GM18508 (cell line): ENCODE measurements around the gene KIF18A.

ENCODE experiments used
- ATAC-seq: cut with Tn5 transposase; IDR thresholded peaks from one replicate; pipeline ENCODE4 v1.9.1; 2021; ENCODE audit warnings: moderate number of reproducible peaks; ENCODE audit not compliant: insufficient read depth, unreplicated experiment

Gene KIF18A

GRCh38 chr11:27972522-27973170, 135.3 kb downstream of the KIF18A start:
- no peak for ATAC-seq

GRCh38 chr11:27971171-27971570, 136.8 kb downstream of the KIF18A start:
- ATAC-seq, result no peak
